ENCODE data around the gene GALNT18.

- TF ChIP-seq REST (IDR thresholded peaks at IDR 0.05; ENCODE audit: borderline replicate concordance), result no peak
- no peak for TF ChIP-seq EZH2 (IDR thresholded peaks at IDR 0.05; ENCODE audit: borderline replicate concordance, insufficient read depth, low read length, poor library complexity, severe bottlenecking)
- TF ChIP-seq CTCF (IDR thresholded peaks at IDR 0.05; ENCODE audit: poor library complexity, severe bottlenecking), result no peak
- no peak for TF ChIP-seq POLR2AphosphoS5 (IDR thresholded peaks at IDR 0.05)
- no peak for TF ChIP-seq EP300 (conservative IDR thresholded peaks at IDR 0.05; ENCODE audit: poor library complexity, severe bottlenecking)
Observed at GRCh38 chr11:11567936-11568650, 53.7 kb downstream of the GALNT18 start.

Data from neural cell (in vitro differentiated cells).